ENCODE measurements around the gene MYO3B.

MYO3B gene

GRCh38 chr2:170533156-170533555 is 355.2 kb downstream of the MYO3B start:
- H4K20me1 ChIP-seq (ENCODE audit: control insufficient read depth, insufficient read depth, low read depth, low read length), result no peaks in the 10 kb centered on the region
- H3K27ac ChIP-seq (ENCODE audit: low read depth, low read length), result no peak overlapping the region
- no peaks in the 10 kb centered on the region for H3K79me2 ChIP-seq (ENCODE audit: control insufficient read depth, low read length)
- no peak overlapping the region for H3K4me2 ChIP-seq (ENCODE audit: low read length)
- H3K9me2 ChIP-seq (replicated peaks; ENCODE audit: control insufficient read depth, low read length), result no peaks in the 10 kb centered on the region
- no peak for TF ChIP-seq EZH2phosphoT487 (IDR thresholded peaks at IDR 0.05; ENCODE audit: borderline replicate concordance, low read length)
- TF ChIP-seq CTCF (IDR thresholded peaks at IDR 0.05; ENCODE audit: low read depth, low read length, poor library complexity, severe bottlenecking), result no peak
- H3K36me3 ChIP-seq (ENCODE audit: control insufficient read depth, low read length), result no peaks in the 10 kb centered on the region
- H3K4me1 ChIP-seq (ENCODE audit: control insufficient read depth, low read length), result no peaks in the 10 kb centered on the region
- H3F3A ChIP-seq (ENCODE audit: control insufficient read depth, insufficient read depth), result no peaks in the 10 kb centered on the region
- H3K27me3 ChIP-seq (ENCODE audit: control insufficient read depth, low read length), result peaks cover 12% of the 10 kb centered on the region
- H3K4me3 ChIP-seq (ENCODE audit: low read length), result no peak overlapping the region
- no peaks in the 10 kb centered on the region for H3K9me3 ChIP-seq (ENCODE audit: control insufficient read depth, insufficient read depth, low read length)

DNA sequence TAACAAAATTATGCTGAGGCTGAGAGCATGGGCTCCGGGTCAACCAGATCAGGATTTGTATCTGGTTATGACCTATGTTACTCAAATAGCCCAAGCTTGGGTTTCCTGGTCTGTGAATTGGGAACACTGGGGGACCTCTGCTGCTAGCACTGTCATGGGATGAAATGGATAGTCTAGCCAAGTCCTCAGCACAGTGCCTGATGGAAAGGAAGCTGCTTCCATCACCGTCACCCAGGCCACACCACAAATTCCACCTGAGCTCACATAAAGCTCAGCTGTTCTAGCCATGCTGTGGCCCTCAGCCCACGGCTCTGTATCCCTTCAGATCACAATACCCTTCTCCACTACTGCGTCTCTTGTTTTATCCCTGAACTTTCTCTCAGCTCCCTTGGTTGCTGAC is 357.6 kb downstream of the MYO3B start:
- no peaks in the 10 kb centered on the region for H4K20me1 ChIP-seq (ENCODE audit: control insufficient read depth, insufficient read depth, low read depth, low read length)
- peaks cover 6% of the 10 kb centered on the region for H3K27me3 ChIP-seq (ENCODE audit: control insufficient read depth, low read length)
- no peak overlapping the region for H3K27ac ChIP-seq (ENCODE audit: low read depth, low read length)
- H3K4me2 ChIP-seq (ENCODE audit: low read length), result no peak overlapping the region
- no peaks in the 10 kb centered on the region for H3K79me2 ChIP-seq (ENCODE audit: control insufficient read depth, low read length)
- no peaks in the 10 kb centered on the region for H3K9me2 ChIP-seq (replicated peaks; ENCODE audit: control insufficient read depth, low read length)
- H3K9me3 ChIP-seq (ENCODE audit: control insufficient read depth, insufficient read depth, low read length), result no peaks in the 10 kb centered on the region
- TF ChIP-seq EZH2phosphoT487 (IDR thresholded peaks at IDR 0.05; ENCODE audit: borderline replicate concordance, low read length), result no peak
- no peak for TF ChIP-seq CTCF (IDR thresholded peaks at IDR 0.05; ENCODE audit: low read depth, low read length, poor library complexity, severe bottlenecking)
- H3K4me1 ChIP-seq (ENCODE audit: control insufficient read depth, low read length), result no peaks in the 10 kb centered on the region
- no peaks in the 10 kb centered on the region for H3F3A ChIP-seq (ENCODE audit: control insufficient read depth, insufficient read depth)
- H3K36me3 ChIP-seq (ENCODE audit: control insufficient read depth, low read length), result no peaks in the 10 kb centered on the region
- H3K4me3 ChIP-seq (ENCODE audit: low read length), result no peak overlapping the region

GRCh38 chr2:170544817-170545216 is 366.9 kb downstream of the MYO3B start:
- H3K4me1 ChIP-seq (ENCODE audit: control insufficient read depth, low read length), result no peaks in the 10 kb centered on the region
- H3K27ac ChIP-seq (ENCODE audit: low read depth, low read length), result no peak overlapping the region
- H3K4me3 ChIP-seq (ENCODE audit: low read length), result no peak overlapping the region
- H3K36me3 ChIP-seq (ENCODE audit: control insufficient read depth, low read length), result no peaks in the 10 kb centered on the region
- H3K27me3 ChIP-seq (ENCODE audit: control insufficient read depth, low read length), result no peaks in the 10 kb centered on the region
- 0 out of 2 replicates have a peak, but pooled peaks cover 3% of the 10 kb centered on the region for H3K9me3 ChIP-seq (ENCODE audit: control insufficient read depth, insufficient read depth, low read length)
- H3K4me2 ChIP-seq (ENCODE audit: low read length), result no peak overlapping the region
- TF ChIP-seq CTCF (IDR thresholded peaks at IDR 0.05; ENCODE audit: low read depth, low read length, poor library complexity, severe bottlenecking), result no peak
- TF ChIP-seq EZH2phosphoT487 (IDR thresholded peaks at IDR 0.05; ENCODE audit: borderline replicate concordance, low read length), result no peak
- no peaks in the 10 kb centered on the region for H3K79me2 ChIP-seq (ENCODE audit: control insufficient read depth, low read length)
- no peaks in the 10 kb centered on the region for H4K20me1 ChIP-seq (ENCODE audit: control insufficient read depth, insufficient read depth, low read depth, low read length)
- no peaks in the 10 kb centered on the region for H3K9me2 ChIP-seq (replicated peaks; ENCODE audit: control insufficient read depth, low read length)
- no peaks in the 10 kb centered on the region for H3F3A ChIP-seq (ENCODE audit: control insufficient read depth, insufficient read depth)

DNA sequence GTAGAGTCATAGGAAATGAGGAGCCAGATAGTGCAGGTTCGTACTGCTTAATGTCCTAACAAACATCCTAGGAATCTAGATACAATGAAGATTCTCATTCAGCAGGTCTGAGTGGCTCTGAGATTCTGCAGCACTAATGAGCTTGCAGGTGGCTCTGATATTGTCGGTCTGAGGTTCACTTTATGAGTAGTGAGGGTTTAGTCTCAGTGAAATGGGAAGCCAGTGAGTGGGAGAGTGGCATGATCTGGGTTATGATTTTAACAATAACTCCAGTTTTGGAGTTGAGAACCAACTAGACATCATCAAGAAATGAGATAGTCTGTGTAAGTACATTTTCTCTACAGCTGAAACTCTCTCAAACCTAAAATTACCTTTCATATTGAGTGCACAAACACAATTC is 370.4 kb downstream of the MYO3B start:
- no peaks in the 10 kb centered on the region for H3K79me2 ChIP-seq (ENCODE audit: control insufficient read depth, low read length)
- H4K20me1 ChIP-seq (ENCODE audit: control insufficient read depth, insufficient read depth, low read depth, low read length), result no peaks in the 10 kb centered on the region
- no peak overlapping the region for H3K4me3 ChIP-seq (ENCODE audit: low read length)
- no peaks in the 10 kb centered on the region for H3K27me3 ChIP-seq (ENCODE audit: control insufficient read depth, low read length)
- no peaks in the 10 kb centered on the region for H3K9me2 ChIP-seq (replicated peaks; ENCODE audit: control insufficient read depth, low read length)
- H3K27ac ChIP-seq (ENCODE audit: low read depth, low read length), result no peak overlapping the region
- 0 out of 2 replicates have a peak, but pooled peaks cover 3% of the 10 kb centered on the region for H3K9me3 ChIP-seq (ENCODE audit: control insufficient read depth, insufficient read depth, low read length)
- TF ChIP-seq CTCF (IDR thresholded peaks at IDR 0.05; ENCODE audit: low read depth, low read length, poor library complexity, severe bottlenecking), result no peak
- no peak for TF ChIP-seq EZH2phosphoT487 (IDR thresholded peaks at IDR 0.05; ENCODE audit: borderline replicate concordance, low read length)
- no peaks in the 10 kb centered on the region for H3K36me3 ChIP-seq (ENCODE audit: control insufficient read depth, low read length)
- no peaks in the 10 kb centered on the region for H3F3A ChIP-seq (ENCODE audit: control insufficient read depth, insufficient read depth)
- no peak overlapping the region for H3K4me2 ChIP-seq (ENCODE audit: low read length)
- H3K4me1 ChIP-seq (ENCODE audit: control insufficient read depth, low read length), result no peaks in the 10 kb centered on the region

Data from DOHH2 (cell line).